DOHH2 (cell line): ENCODE data around the gene ZNF354C.

Experiments used
- H3F3A ChIP-seq: fragments of 200-600 bp; sonication (generic), shearing (Covaris generic); 2 replicates; pipeline ENCODE4 v1.6.0; 2016; ENCODE audit warnings: antibody characterized with exemption, mild to moderate bottlenecking; ENCODE audit not compliant: control insufficient read depth, insufficient read depth
- H3K27ac ChIP-seq: fragments of 200-600 bp; sonication (generic); 2 replicates; pipeline ENCODE4 v1.5.1; 2014; ENCODE audit warnings: low read depth, mild to moderate bottlenecking, low read length, moderate library complexity
- H3K27me3 ChIP-seq: fragments of 200-600 bp; sonication (generic); 2 replicates; pipeline ENCODE4 v1.6.1; 2014; ENCODE audit warnings: mild to moderate bottlenecking, low read length, mixed read lengths; ENCODE audit not compliant: control insufficient read depth
- H3K36me3 ChIP-seq: fragments of 200-600 bp; sonication (generic); 2 replicates; pipeline ENCODE4 v1.6.1; 2014; ENCODE audit warnings: mild to moderate bottlenecking, low read length, moderate library complexity, mixed read lengths; ENCODE audit not compliant: control insufficient read depth
- H3K4me1 ChIP-seq: fragments of 200-600 bp; sonication (generic); 2 replicates; pipeline ENCODE4 v1.6.1; 2014; ENCODE audit warnings: mild to moderate bottlenecking, low read length, mixed read lengths; ENCODE audit not compliant: control insufficient read depth
- H3K4me2 ChIP-seq: fragments of 200-600 bp; sonication (generic); 2 replicates; pipeline ENCODE4 v1.6.0; 2014; ENCODE audit warnings: mild to moderate bottlenecking, low read length, moderate library complexity
- H3K4me3 ChIP-seq: fragments of 200-600 bp; sonication (generic); 2 replicates; pipeline ENCODE4 v1.5.1; 2014; ENCODE audit warnings: mild to moderate bottlenecking, low read length, mixed read lengths
- H3K79me2 ChIP-seq: fragments of 200-600 bp; sonication (generic); 2 replicates; pipeline ENCODE4 v1.6.1; 2014; ENCODE audit warnings: mild to moderate bottlenecking, low read length, mixed read lengths; ENCODE audit not compliant: control insufficient read depth
- H3K9me2 ChIP-seq: fragments of 200-600 bp; sonication (generic); replicated peaks from 2 replicates; pipeline ENCODE4 v1.6.1; 2014; ENCODE audit warnings: mild to moderate bottlenecking, low read length, mixed read lengths; ENCODE audit not compliant: control insufficient read depth
- H3K9me3 ChIP-seq: fragments of 200-600 bp; sonication (generic); 2 replicates; pipeline ENCODE4 v1.6.1; 2014; ENCODE audit warnings: antibody characterized with exemption, low read length, mixed read lengths; ENCODE audit not compliant: control insufficient read depth, insufficient read depth
- H4K20me1 ChIP-seq: fragments of 200-600 bp; sonication (generic); 2 replicates; pipeline ENCODE4 v1.6.0; 2014; ENCODE audit warnings: low read depth, mild to moderate bottlenecking, antibody characterized with exemption, low read length, moderate library complexity; ENCODE audit not compliant: control insufficient read depth, insufficient read depth
- EZH2phosphoT487 ChIP-seq: fragments of 200-600 bp; sonication (generic); IDR thresholded peaks from 2 replicates; pipeline ENCODE4 v1.6.1; 2017; ENCODE audit warnings: borderline replicate concordance, mild to moderate bottlenecking, antibody characterized with exemption, low read length, moderate library complexity, mixed read lengths
- TF ChIP-seq, protein P1 (sequence below): fragments of 200-600 bp; sonication (generic); IDR thresholded peaks from one replicate; pipeline ENCODE4 v1.5.1; 2014; ENCODE audit warnings: antibody characterized with exemption, mild to moderate bottlenecking, low read depth, low read length; ENCODE audit not compliant: poor library complexity, severe bottlenecking

The ZNF354C gene

GRCh38 chr5:179127136-179128040 is 67.2 kb downstream of the ZNF354C start:
- Histone ChIP-seq H3K4me3 (no peak overlapping the region), H3F3A (no peaks in the 10 kb centered on the region), H4K20me1 (no peaks in the 10 kb centered on the region), H3K9me2 (no peaks in the 10 kb centered on the region), H3K4me1 (no peaks in the 10 kb centered on the region), H3K36me3 (no peaks in the 10 kb centered on the region), H3K9me3 (peaks cover 14% of the 10 kb centered on the region; the same call in 1 of the 2 replicates), H3K27me3 (no peaks in the 10 kb centered on the region), H3K27ac (no peak overlapping the region), H3K79me2 (no peaks in the 10 kb centered on the region), H3K4me2 (no peak overlapping the region)
- TF ChIP-seq, protein P1, sequence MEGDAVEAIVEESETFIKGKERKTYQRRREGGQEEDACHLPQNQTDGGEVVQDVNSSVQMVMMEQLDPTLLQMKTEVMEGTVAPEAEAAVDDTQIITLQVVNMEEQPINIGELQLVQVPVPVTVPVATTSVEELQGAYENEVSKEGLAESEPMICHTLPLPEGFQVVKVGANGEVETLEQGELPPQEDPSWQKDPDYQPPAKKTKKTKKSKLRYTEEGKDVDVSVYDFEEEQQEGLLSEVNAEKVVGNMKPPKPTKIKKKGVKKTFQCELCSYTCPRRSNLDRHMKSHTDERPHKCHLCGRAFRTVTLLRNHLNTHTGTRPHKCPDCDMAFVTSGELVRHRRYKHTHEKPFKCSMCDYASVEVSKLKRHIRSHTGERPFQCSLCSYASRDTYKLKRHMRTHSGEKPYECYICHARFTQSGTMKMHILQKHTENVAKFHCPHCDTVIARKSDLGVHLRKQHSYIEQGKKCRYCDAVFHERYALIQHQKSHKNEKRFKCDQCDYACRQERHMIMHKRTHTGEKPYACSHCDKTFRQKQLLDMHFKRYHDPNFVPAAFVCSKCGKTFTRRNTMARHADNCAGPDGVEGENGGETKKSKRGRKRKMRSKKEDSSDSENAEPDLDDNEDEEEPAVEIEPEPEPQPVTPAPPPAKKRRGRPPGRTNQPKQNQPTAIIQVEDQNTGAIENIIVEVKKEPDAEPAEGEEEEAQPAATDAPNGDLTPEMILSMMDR, result no peak
- no peak for TF ChIP-seq EZH2phosphoT487

DNA sequence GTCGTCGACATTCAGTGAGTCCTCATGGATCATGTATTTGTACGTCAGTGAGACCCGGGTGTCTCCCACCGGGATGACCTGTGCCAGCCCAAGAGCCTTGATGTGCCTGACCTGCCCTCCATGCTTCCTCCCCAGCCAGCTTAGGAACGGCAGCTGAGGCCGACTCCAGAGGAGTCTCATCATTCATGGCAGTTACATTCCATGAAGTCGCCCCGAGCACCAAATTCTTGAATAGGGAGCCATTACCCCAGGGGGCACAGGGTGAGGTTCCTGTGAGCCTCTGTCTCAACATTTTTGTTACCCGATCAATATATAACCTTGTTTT is 67.8 kb downstream of the ZNF354C start:
- H3K4me1 ChIP-seq, result no peaks in the 10 kb centered on the region
- H3K79me2 ChIP-seq, result no peaks in the 10 kb centered on the region
- H3K36me3 ChIP-seq, result no peaks in the 10 kb centered on the region
- H3K27me3 ChIP-seq, result no peaks in the 10 kb centered on the region
- no peak overlapping the region for H3K4me3 ChIP-seq
- H3K9me2 ChIP-seq, result no peaks in the 10 kb centered on the region
- H3K9me3 ChIP-seq, result peaks cover 11% of the 10 kb centered on the region; the same call in 1 of the 2 replicates
- TF ChIP-seq, protein P1, result no peak
- TF ChIP-seq EZH2phosphoT487, result no peak
- H3K27ac ChIP-seq, result no peak overlapping the region
- H3K4me2 ChIP-seq, result no peak overlapping the region
- no peaks in the 10 kb centered on the region for H3F3A ChIP-seq
- H4K20me1 ChIP-seq, result no peaks in the 10 kb centered on the region

- Histone ChIP-seq H3K4me2 (no peak overlapping the region), H3K4me1 (no peaks in the 10 kb centered on the region), H3K4me3 (no peak overlapping the region), H3K9me2 (no peaks in the 10 kb centered on the region), H3K27ac (no peak overlapping the region), H3K9me3 (peaks cover 11% of the 10 kb centered on the region; the same call in 1 of the 2 replicates), H3K79me2 (no peaks in the 10 kb centered on the region), H3F3A (no peaks in the 10 kb centered on the region), H3K27me3 (no peaks in the 10 kb centered on the region), H4K20me1 (no peaks in the 10 kb centered on the region), H3K36me3 (no peaks in the 10 kb centered on the region)
- no peak for TF ChIP-seq EZH2phosphoT487
- TF ChIP-seq, protein P1, result no peak
These were observed 68.8 kb downstream of the ZNF354C start for GRCh38 chr5:179128976-179129375.
